A549 (cell line): ENCODE results near the gene TFPI2. TPM values are rescaled to one million over a fixed set of nuclear protein-coding genes. Genes with fewer than 3 reads are reported as not detected.
A peak's percentile ranks its signal among the peaks of the same experiment; 100 is the strongest.

Source experiments
- ATAC-seq, 2 experiments: fragments of 200-7000 bp in 1 of 2; fragments of >200 bp in 1 of 2; cut with Nextera tagmentation in 1 of 2; cut with Tn5 transposase in 1 of 2; 3 replicates each; pipeline versions ENCODE4 v1.8.0 to v1.9.1; 2018 to 2020; ENCODE audit warnings: mild to moderate bottlenecking in 1 of 2, moderate library complexity in 1 of 2
- CTCF ChIA-PET: fragments of 300-600 bp; sonication (Branson Sonifier 250); formaldehyde crosslinking; extraction: SDS; loops from one replicate; lab custom pipeline; 2021; ENCODE audit warnings: antibody characterized with exemption, inconsistent platforms; lab: Yijun Ruan, JAX
- POLR2A ChIA-PET: fragments of 350-600 bp; formaldehyde crosslinking; extraction: SDS; loops from one replicate; lab custom pipeline; 2021; ENCODE audit warnings: antibody characterized with exemption, inconsistent platforms; lab: Yijun Ruan, JAX
- DNase-seq, 2 experiments: peaks; one replicate each; pipeline versions ENCODE4 v3.0.0 to v3.0.0-alpha.2; 2011 to 2016; ENCODE audit warnings: low read depth in 1 of 2, low spot score in 1 of 2
- FAIRE-seq: peaks from 2 replicates; lab custom pipeline; 2011; peaks lifted over from hg19 to GRCh38; lab: Jason Lieb, UNC
- H3K27ac ChIP-seq, 2 experiments: fragments of >200 bp; sonication (Bioruptor Twin); formaldehyde crosslinking; 3 replicates each; pipeline ENCODE4 v1.5.1; 2016 to 2017
- H3K4me1 ChIP-seq: fragments of >200 bp; sonication (Bioruptor Twin); formaldehyde crosslinking; 3 replicates; pipeline ENCODE4 v1.6.1; 2016
- H3K4me2 ChIP-seq: fragments of >200 bp; sonication (Bioruptor Twin); formaldehyde crosslinking; 3 replicates; pipeline ENCODE4 v1.6.1; 2016
- H3K4me3 ChIP-seq: fragments of >200 bp; sonication (Bioruptor Twin); formaldehyde crosslinking; 3 replicates; pipeline ENCODE4 v1.5.1; 2016
- H3K9me3 ChIP-seq: fragments of >200 bp; sonication (Bioruptor Twin); formaldehyde crosslinking; 3 replicates; pipeline ENCODE4 v1.6.1; 2016
- CBX8 ChIP-seq: fragments of 200-600 bp; sonication (generic); IDR thresholded peaks from 2 replicates; pipeline ENCODE4 v1.6.1; 2016
- CHD2 ChIP-seq: fragments of 150-350 bp; IDR thresholded peaks from 2 replicates; pipeline ENCODE4 v1.6.1; 2014; ENCODE audit warnings: low read length; ENCODE audit not compliant: partially characterized antibody
- EHF ChIP-seq: fragments of 250-450 bp; sonication (Bioruptor Pico); IDR thresholded peaks from 2 replicates; pipeline ENCODE4 v1.5.0; 2020; ENCODE audit warnings: mild to moderate bottlenecking
- EP300 ChIP-seq, 2 experiments: fragments of >200 bp; sonication (Bioruptor Twin); formaldehyde crosslinking; IDR thresholded peaks; 2 replicates in 1 of 2; 3 replicates in 1 of 2; pipeline ENCODE4 v1.6.1; 2016 to 2017
- FOSL2 ChIP-seq, 2 experiments: fragments of 450-650 bp in 1 of 2; fragments of >200 bp in 1 of 2; sonication (Bioruptor Twin) in 1 of 2; formaldehyde crosslinking; IDR thresholded peaks; 2 replicates each; pipeline versions ENCODE4 v1.5.0 to v1.6.1; 2016 to 2020; ENCODE audit warnings: mild to moderate bottlenecking in 1 of 2, moderate library complexity in 1 of 2
- HDAC2 ChIP-seq: fragments of 200-600 bp; sonication (generic); IDR thresholded peaks from 2 replicates; pipeline ENCODE4 v1.6.1; 2016
- JUN ChIP-seq, 2 experiments: fragments of >200 bp; sonication (Bioruptor Twin); formaldehyde crosslinking; IDR thresholded peaks; 2 replicates in 1 of 2; 3 replicates in 1 of 2; pipeline ENCODE4 v1.6.1; 2016 to 2017
- MAFK ChIP-seq: fragments of 450-650 bp; IDR thresholded peaks from 2 replicates; pipeline ENCODE4 v1.6.1; 2014; ENCODE audit not compliant: partially characterized antibody
- MAZ ChIP-seq: fragments of 150-350 bp; IDR thresholded peaks from 2 replicates; pipeline ENCODE4 v1.6.1; 2014; ENCODE audit warnings: antibody characterized with exemption, low read depth, low read length, borderline replicate concordance
- NPAS2 ChIP-seq: fragments of 250-450 bp; sonication (Bioruptor Pico); IDR thresholded peaks from 2 replicates; pipeline ENCODE4 v1.8.0; 2022; ENCODE audit warnings: mild to moderate bottlenecking, moderate library complexity, borderline replicate concordance
- PHF8 ChIP-seq: fragments of 200-600 bp; sonication (generic); IDR thresholded peaks from 2 replicates; pipeline ENCODE4 v1.6.1; 2016; ENCODE audit warnings: low read depth, mild to moderate bottlenecking, antibody characterized with exemption, moderate library complexity, borderline replicate concordance
- RARB ChIP-seq: fragments of 250-450 bp; sonication (Bioruptor Pico); IDR thresholded peaks from 2 replicates; pipeline ENCODE4 v1.8.0; 2021; ENCODE audit warnings: mild to moderate bottlenecking, moderate library complexity
- RCOR1 ChIP-seq: fragments of 150-350 bp; IDR thresholded peaks from 2 replicates; pipeline ENCODE4 v1.6.1; 2014; ENCODE audit warnings: antibody characterized with exemption, low read length, low read depth
- RFX5 ChIP-seq: fragments of 450-650 bp; IDR thresholded peaks from 2 replicates; pipeline ENCODE4 v1.7.1; 2014; ENCODE audit warnings: antibody characterized with exemption, mild to moderate bottlenecking, moderate library complexity
- RNF2 ChIP-seq: fragments of 200-600 bp; sonication (generic); IDR thresholded peaks from 2 replicates; pipeline ENCODE4 v1.6.1; 2016; ENCODE audit warnings: low read depth, mild to moderate bottlenecking, antibody characterized with exemption, moderate library complexity, borderline replicate concordance
- SMC3 ChIP-seq: fragments of >200 bp; sonication (Bioruptor Twin); formaldehyde crosslinking; IDR thresholded peaks from 3 replicates; pipeline ENCODE4 v1.6.1; 2018; ENCODE audit warnings: inconsistent platforms
- SREBF2 ChIP-seq: fragments of 450-650 bp; IDR thresholded peaks from 2 replicates; pipeline ENCODE4 v1.6.1; 2014; ENCODE audit warnings: mild to moderate bottlenecking, moderate library complexity
- TP53 ChIP-seq: fragments of 250-450 bp; sonication (Bioruptor Pico); IDR thresholded peaks from 2 replicates; pipeline ENCODE4 v1.5.0; 2021; ENCODE audit warnings: mild to moderate bottlenecking, moderate library complexity
- ZFP36 ChIP-seq: fragments of 450-650 bp; IDR thresholded peaks from 2 replicates; pipeline ENCODE4 v1.6.1; 2014; ENCODE audit warnings: borderline replicate concordance; ENCODE audit not compliant: partially characterized antibody
- WGBS: methylation state at CpG from one replicate; pipeline ENCODE4 v1.1.6; 2017; ENCODE audit errors: missing lambda C conversion rate; 5-methylcytosine and 5-hydroxymethylcytosine counted together
- polyA plus RNA-seq, 4 experiments: library from polyadenylated mRNA; depleted of rRNA in 3 of 4; stranded (reverse); fragments of >200 nt; fragmentation: RNase III in 1 of 4; extraction: RNeasy Plus Mini Kit Qiagen cat#74134 plus additional on column Dnase treatment in 1 of 4; gene quantifications; 2 replicates in 3 of 4; 3 replicates in 1 of 4; pipeline ENCODE4 v1.2.3, GENCODE V29; 2011 to 2017
- TF ChIP-seq, protein P1 (sequence below): fragments of 150-350 bp; IDR thresholded peaks from 2 replicates; pipeline ENCODE4 v1.6.1; 2014; ENCODE audit warnings: low read depth, mild to moderate bottlenecking, low read length
- TF ChIP-seq, protein P2 (sequence below): IDR thresholded peaks from 2 replicates; pipeline ENCODE4 v1.6.1; 2012
- TF ChIP-seq, protein P3 (sequence below): fragments of >200 bp; sonication (Bioruptor Twin); formaldehyde crosslinking; IDR thresholded peaks from 3 replicates; pipeline ENCODE4 v1.6.1; 2016
- TF ChIP-seq, protein P4 (sequence below): fragments of >200 bp; sonication (Bioruptor Twin); formaldehyde crosslinking; IDR thresholded peaks from 2 replicates; pipeline ENCODE4 v1.6.1; 2016
- TF ChIP-seq, protein P5 (sequence below): fragments of 250-450 bp; sonication (Bioruptor Pico); IDR thresholded peaks from 2 replicates; pipeline ENCODE4 v1.5.0; 2021; ENCODE audit warnings: mild to moderate bottlenecking, moderate library complexity, borderline replicate concordance
- TF ChIP-seq, protein P6 (sequence below): fragments of 250-450 bp; sonication (Bioruptor Pico); IDR thresholded peaks from 2 replicates; pipeline ENCODE4 v1.5.0; 2020; ENCODE audit warnings: low read depth, mild to moderate bottlenecking, moderate library complexity
- TF ChIP-seq, protein P7 (sequence below): fragments of >200 bp; sonication (Bioruptor Twin); formaldehyde crosslinking; IDR thresholded peaks from 3 replicates; pipeline ENCODE4 v1.5.1; 2016

TFPI2 gene
- polyA plus RNA-seq, 2 of the 4 experiments (the other 2 are of a cell fraction) = 156 to 172 TPM

DNA sequence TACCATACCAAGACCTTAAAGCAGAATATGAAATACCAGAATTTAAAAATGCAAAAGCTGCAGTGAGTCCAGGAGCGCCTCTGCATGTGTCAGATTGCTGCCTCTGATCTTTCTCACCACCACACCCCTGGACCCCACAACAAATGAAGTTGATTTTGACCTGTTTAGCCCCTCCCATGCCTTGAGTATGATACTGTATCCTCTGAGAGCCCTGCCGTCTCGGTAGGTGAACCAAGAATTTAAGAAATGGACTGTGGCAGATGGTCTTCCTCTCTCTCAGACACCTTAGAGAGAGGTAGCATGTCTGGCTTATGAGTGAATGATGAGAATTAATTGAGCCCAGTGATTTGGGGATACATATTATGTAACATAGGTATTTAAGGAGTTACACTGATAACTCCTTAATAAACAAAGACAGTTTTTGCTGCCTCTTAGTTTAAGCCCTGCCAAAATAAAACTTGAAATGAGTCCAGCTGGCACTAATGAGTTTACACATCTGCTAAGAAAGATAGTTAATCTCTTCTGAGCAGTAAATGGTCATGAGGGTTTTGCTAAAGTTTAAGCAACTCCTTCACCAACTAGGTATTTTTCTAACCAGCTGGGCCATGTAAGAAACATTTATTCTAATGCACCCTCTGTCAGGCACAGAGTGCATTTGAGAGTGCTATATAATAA, 4.5 kb upstream of the TFPI2 start:
- Histone ChIP-seq H3K9me3 (no peaks in the 10 kb centered on the region), H3K27ac (0 out of 6 replicates have a peak overlapping the region, but pooled peaks of 1 of the 2 experiments have one; percentile 4), H3K4me3 (no peak overlapping the region), H3K4me1 (peaks cover 36% of the 10 kb centered on the region), H3K4me2 (no peak overlapping the region)
- no peak for ATAC-seq
- no peak for TF ChIP-seq MAFK
- TF ChIP-seq CBX8 = no peak
- no peak for TF ChIP-seq RFX5
- TF ChIP-seq, protein P1, sequence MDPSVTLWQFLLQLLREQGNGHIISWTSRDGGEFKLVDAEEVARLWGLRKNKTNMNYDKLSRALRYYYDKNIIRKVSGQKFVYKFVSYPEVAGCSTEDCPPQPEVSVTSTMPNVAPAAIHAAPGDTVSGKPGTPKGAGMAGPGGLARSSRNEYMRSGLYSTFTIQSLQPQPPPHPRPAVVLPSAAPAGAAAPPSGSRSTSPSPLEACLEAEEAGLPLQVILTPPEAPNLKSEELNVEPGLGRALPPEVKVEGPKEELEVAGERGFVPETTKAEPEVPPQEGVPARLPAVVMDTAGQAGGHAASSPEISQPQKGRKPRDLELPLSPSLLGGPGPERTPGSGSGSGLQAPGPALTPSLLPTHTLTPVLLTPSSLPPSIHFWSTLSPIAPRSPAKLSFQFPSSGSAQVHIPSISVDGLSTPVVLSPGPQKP = no peak
- no peak for TF ChIP-seq PHF8
- TF ChIP-seq MAZ = no peak
- TF ChIP-seq NPAS2 = no peak
- TF ChIP-seq ZFP36 = no peak
- no peak for TF ChIP-seq EHF (CRISPR knock-in tag)
- no peak for TF ChIP-seq SMC3
- TF ChIP-seq TP53 = no peak
- TF ChIP-seq, protein P2, sequence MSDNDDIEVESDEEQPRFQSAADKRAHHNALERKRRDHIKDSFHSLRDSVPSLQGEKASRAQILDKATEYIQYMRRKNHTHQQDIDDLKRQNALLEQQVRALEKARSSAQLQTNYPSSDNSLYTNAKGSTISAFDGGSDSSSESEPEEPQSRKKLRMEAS = no peak
- CTCF ChIA-PET = interaction anchor here (1.3 kb wide), 1 partner anchor 11 kb away, joined by 6 read pairs; the partner anchor contains the start of gene GNGT1
- DNase-seq = no peak
- no peak for FAIRE-seq
- POLR2A ChIA-PET = no interaction called here
- WGBS = 95% methylated on average over 3 of the region's 3 CpGs

DNA sequence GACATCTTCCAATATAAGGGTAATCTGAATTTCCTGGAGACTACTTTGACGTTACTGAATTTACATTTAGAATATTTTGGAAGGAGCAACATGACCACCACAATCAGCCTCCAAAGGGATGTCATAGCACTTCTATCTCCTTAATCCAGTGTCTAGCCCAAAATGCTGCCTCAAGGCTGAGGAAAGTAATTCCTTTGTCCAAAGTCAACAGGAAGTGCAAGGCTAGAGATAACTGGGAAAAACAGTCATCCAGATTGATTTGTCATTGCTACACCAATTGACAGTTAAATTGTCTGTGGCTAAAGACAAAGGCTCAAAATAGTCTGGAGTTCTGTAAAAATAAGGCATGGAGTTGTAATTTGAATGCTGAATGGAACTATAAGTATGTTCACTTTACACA, 3.9 kb upstream of the TFPI2 start:
- DNase-seq = no peak
- POLR2A ChIA-PET = no interaction called here
- 85% methylated on average over 1 of the region's 1 CpG for WGBS
- H3K4me2 ChIP-seq = no peak overlapping the region
- peaks cover 36% of the 10 kb centered on the region for H3K4me1 ChIP-seq
- no peak for FAIRE-seq
- H3K4me3 ChIP-seq = no peak overlapping the region
- ATAC-seq = no peak
- TF ChIP-seq JUN (IDR thresholded peaks at IDR 0.05) = no peak
- no peak for TF ChIP-seq FOSL2 (IDR thresholded peaks at IDR 0.05)
- no peak for TF ChIP-seq FOSL2 (CRISPR knock-in tag; IDR thresholded peaks at IDR 0.05)
- TF ChIP-seq NPAS2 = no peak
- no peak for TF ChIP-seq HDAC2
- TF ChIP-seq, protein P3, sequence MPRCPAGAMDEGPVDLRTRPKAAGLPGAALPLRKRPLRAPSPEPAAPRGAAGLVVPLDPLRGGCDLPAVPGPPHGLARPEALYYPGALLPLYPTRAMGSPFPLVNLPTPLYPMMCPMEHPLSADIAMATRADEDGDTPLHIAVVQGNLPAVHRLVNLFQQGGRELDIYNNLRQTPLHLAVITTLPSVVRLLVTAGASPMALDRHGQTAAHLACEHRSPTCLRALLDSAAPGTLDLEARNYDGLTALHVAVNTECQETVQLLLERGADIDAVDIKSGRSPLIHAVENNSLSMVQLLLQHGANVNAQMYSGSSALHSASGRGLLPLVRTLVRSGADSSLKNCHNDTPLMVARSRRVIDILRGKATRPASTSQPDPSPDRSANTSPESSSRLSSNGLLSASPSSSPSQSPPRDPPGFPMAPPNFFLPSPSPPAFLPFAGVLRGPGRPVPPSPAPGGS = no peak
- TF ChIP-seq, protein P4, sequence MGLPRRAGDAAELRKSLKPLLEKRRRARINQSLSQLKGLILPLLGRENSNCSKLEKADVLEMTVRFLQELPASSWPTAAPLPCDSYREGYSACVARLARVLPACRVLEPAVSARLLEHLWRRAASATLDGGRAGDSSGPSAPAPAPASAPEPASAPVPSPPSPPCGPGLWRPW = no peak
- TF ChIP-seq, protein P5, sequence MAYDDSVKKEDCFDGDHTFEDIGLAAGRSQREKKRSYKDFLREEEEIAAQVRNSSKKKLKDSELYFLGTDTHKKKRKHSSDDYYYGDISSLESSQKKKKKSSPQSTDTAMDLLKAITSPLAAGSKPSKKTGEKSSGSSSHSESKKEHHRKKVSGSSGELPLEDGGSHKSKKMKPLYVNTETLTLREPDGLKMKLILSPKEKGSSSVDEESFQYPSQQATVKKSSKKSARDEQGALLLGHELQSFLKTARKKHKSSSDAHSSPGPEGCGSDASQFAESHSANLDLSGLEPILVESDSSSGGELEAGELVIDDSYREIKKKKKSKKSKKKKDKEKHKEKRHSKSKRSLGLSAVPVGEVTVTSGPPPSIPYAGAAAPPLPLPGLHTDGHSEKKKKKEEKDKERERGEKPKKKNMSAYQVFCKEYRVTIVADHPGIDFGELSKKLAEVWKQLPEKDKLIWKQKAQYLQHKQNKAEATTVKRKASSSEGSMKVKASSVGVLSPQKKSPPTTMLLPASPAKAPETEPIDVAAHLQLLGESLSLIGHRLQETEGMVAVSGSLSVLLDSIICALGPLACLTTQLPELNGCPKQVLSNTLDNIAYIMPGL = no peak
- TF ChIP-seq, protein P2 = no peak
- TF ChIP-seq, protein P6, sequence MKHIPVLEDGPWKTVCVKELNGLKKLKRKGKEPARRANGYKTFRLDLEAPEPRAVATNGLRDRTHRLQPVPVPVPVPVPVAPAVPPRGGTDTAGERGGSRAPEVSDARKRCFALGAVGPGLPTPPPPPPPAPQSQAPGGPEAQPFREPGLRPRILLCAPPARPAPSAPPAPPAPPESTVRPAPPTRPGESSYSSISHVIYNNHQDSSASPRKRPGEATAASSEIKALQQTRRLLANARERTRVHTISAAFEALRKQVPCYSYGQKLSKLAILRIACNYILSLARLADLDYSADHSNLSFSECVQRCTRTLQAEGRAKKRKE (CRISPR knock-in tag) = no peak
- TF ChIP-seq, protein P7, sequence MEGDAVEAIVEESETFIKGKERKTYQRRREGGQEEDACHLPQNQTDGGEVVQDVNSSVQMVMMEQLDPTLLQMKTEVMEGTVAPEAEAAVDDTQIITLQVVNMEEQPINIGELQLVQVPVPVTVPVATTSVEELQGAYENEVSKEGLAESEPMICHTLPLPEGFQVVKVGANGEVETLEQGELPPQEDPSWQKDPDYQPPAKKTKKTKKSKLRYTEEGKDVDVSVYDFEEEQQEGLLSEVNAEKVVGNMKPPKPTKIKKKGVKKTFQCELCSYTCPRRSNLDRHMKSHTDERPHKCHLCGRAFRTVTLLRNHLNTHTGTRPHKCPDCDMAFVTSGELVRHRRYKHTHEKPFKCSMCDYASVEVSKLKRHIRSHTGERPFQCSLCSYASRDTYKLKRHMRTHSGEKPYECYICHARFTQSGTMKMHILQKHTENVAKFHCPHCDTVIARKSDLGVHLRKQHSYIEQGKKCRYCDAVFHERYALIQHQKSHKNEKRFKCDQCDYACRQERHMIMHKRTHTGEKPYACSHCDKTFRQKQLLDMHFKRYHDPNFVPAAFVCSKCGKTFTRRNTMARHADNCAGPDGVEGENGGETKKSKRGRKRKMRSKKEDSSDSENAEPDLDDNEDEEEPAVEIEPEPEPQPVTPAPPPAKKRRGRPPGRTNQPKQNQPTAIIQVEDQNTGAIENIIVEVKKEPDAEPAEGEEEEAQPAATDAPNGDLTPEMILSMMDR = no peak
- no peak for TF ChIP-seq RCOR1
- no peak for TF ChIP-seq EP300 (IDR thresholded peaks at IDR 0.05)
- TF ChIP-seq RNF2 = no peak
- TF ChIP-seq RARB (CRISPR knock-in tag) = no peak
- no peak for TF ChIP-seq CHD2
- no peak for TF ChIP-seq SMC3
- TF ChIP-seq SREBF2 = no peak
- TF ChIP-seq MAFK = no peak
- TF ChIP-seq, protein P1 = no peak
- TF ChIP-seq, all 56 proteins: peak for 0
- CTCF ChIA-PET = no interaction called here
- Histone ChIP-seq H3K9me3 (no peaks in the 10 kb centered on the region), H3K27ac (0 out of 6 replicates have a peak overlapping the region, but pooled peaks of 1 of the 2 experiments have one; percentile 4)
